Hair follicular keratinocyte (primary cell): ENCODE data around the gene PLA2G4B. TPM values are rescaled to one million over a fixed set of nuclear protein-coding genes. Genes with fewer than 3 reads are reported as not detected.

Source experiments
- total RNA-seq: library from RNA; depleted of rRNA; stranded (reverse); fragments of >200 nt; gene quantifications from 2 replicates; pipeline ENCODE4 v1.2.3, GENCODE V29; 2015

Gene PLA2G4B, protein sequence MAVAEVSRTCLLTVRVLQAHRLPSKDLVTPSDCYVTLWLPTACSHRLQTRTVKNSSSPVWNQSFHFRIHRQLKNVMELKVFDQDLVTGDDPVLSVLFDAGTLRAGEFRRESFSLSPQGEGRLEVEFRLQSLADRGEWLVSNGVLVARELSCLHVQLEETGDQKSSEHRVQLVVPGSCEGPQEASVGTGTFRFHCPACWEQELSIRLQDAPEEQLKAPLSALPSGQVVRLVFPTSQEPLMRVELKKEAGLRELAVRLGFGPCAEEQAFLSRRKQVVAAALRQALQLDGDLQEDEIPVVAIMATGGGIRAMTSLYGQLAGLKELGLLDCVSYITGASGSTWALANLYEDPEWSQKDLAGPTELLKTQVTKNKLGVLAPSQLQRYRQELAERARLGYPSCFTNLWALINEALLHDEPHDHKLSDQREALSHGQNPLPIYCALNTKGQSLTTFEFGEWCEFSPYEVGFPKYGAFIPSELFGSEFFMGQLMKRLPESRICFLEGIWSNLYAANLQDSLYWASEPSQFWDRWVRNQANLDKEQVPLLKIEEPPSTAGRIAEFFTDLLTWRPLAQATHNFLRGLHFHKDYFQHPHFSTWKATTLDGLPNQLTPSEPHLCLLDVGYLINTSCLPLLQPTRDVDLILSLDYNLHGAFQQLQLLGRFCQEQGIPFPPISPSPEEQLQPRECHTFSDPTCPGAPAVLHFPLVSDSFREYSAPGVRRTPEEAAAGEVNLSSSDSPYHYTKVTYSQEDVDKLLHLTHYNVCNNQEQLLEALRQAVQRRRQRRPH
- total RNA-seq: 0.23 and 1.7 TPM in 2 replicates

GRCh38 chr15:41838400-41838897 is at the start of gene PLA2G4B:
PLA2G4B (plus strand) TSS chr15:41838847; CDS start chr15:41838914, 67 bp downstream.

DNA sequence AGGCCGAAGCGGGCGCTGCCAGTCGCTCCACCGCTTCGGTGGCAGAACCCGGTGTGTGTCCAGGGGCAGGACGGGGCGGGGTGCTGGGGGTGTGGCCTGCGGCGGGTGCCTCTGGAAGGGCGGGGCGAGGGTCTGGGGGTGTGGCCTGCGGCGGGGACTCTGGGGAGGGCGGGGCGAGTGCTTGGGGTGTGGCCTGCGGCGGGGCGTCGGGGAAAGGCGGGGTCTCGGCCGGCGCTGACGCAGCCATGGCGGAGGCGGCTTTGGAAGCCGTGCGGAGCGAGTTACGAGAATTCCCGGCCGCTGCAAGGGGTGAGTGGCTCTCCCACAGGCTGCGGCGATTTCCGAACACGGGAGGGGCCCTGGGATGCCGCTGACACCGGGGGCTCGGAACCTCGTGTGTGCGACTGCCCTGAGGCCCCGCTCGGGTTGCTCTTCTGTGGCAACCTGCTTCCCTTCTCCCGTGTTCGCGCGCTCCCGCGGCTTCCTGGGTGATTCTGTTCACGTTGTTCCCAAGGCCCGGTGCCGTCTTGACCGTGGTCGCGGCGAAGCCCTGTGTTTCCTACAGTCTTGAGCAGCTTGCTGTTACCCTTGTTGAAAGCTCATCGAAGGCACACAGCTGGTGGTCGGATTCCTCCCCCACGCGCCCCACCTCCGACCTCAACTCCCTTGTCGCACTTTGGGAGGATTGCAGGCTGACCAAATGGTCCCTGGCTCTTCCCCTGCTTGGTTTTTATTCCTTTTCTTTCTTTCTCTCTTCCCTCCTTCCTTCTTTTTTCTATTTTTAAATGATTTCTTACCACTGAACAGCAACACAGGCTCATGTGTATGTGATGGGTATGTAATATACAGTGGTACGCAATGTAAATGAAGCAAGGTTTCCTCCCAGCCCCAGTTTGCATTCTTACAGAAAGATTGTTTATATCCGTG is 10.5 kb upstream of the PLA2G4B start, which contains the start of gene JMJD7:
Gene JMJD7 (plus strand): TSS at position 213 of the 927 bp plus-strand sequence. CDS start 33 bp downstream, at position 246.

DNA sequence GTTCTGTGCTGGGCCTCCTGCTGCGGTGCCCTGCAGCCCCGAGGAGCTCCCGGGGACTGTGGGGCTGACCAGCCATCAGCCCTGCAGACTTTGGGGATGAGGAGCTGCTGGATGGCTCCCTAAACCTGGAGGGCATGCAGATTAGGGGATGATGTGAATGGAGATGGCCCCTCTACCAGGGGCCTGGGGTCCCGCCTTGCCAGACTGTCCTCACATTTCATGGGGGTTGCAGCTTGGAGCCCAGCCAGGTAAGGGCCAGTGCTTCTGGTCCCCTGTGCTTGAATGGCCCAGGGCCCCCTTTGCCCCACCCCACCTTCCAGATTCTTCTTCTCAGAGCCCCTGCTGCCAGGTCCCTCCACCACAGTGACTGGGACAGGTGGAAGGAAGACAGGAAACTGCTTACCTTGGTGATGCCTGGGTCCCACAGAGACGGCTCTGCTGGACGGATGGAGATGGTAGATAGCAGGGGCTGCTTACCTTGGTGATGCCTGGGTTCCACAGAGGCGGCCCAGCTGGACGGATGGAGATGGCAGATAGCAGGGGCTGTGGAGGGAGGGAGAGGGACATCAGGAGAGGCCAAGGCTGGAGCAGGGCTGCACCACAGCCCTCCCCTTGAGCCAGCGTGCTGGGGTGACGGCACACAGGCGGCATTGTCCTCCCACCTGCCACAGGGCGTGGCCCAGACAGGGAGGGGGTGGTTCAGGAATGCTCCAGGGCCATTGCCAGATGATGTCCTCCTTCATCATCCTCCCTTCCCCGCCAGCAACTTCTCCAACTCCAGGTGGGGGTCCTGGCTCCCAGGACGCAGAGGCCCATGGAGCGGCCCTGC is 55.0 kb downstream of the PLA2G4B start, which contains the start of gene SPTBN5:
Gene SPTBN5 (minus strand): TSS at position 632 of the 829 bp plus-strand sequence. CDS start 556 bp downstream, at position 76.

Other genes starting within 250 kb of the PLA2G4B start
- gene MGA, start 178.4 kb upstream of the PLA2G4B start, total RNA-seq: 7.6 and 9.9 TPM in 2 replicates
- 27.8 and 35.2 TPM in 2 replicates for gene MAPKBP1, start 64.4 kb upstream of the PLA2G4B start, total RNA-seq
- 15.5 and 24.1 TPM in 2 replicates for gene JMJD7, start 10.8 kb upstream of the PLA2G4B start, total RNA-seq
- 0.04 and 0.31 TPM in 2 replicates for gene SPTBN5, start 55.2 kb downstream of the PLA2G4B start, total RNA-seq
- 40.3 and 41.4 TPM in 2 replicates for gene EHD4, start 133.7 kb downstream of the PLA2G4B start, total RNA-seq
- 0.27 and 0.39 TPM in 2 replicates for gene PLA2G4E, start 182.2 kb downstream of the PLA2G4B start, total RNA-seq